WERI-Rb-1 (cell line): ENCODE results near the gene BACE2.
"Not testable (repeated sequence)": the region's sequence is repeated elsewhere in the genome, so short reads cannot be mapped to it uniquely, and the experiment has no call there.

Source experiments
- DNase-seq: peaks from one replicate; pipeline ENCODE4 v3.0.0-alpha.2; 2020
- H3K27ac ChIP-seq: fragments of 250-450 bp; sonication (Bioruptor Pico); 2 replicates; pipeline ENCODE4 v1.5.1; 2020; ENCODE audit warnings: mild to moderate bottlenecking, moderate library complexity
- H3K27me3 ChIP-seq: fragments of 250-450 bp; sonication (Bioruptor Pico); 2 replicates; pipeline ENCODE4 v1.5.1; 2021; ENCODE audit warnings: mild to moderate bottlenecking, low read depth, moderate library complexity; ENCODE audit not compliant: insufficient read depth, severe bottlenecking
- H3K36me3 ChIP-seq: fragments of 250-450 bp; sonication (Bioruptor Pico); 2 replicates; pipeline ENCODE4 v1.5.1; 2020; ENCODE audit warnings: mild to moderate bottlenecking, moderate library complexity
- H3K4me3 ChIP-seq: 2 replicates; pipeline ENCODE4 v1.5.1; 2011; ENCODE audit warnings: low read depth, mild to moderate bottlenecking, control low read depth, low read length
- H3K9me3 ChIP-seq: fragments of 250-450 bp; sonication (Bioruptor Pico); 2 replicates; pipeline ENCODE4 v1.5.1; 2021; ENCODE audit warnings: mild to moderate bottlenecking, moderate library complexity; ENCODE audit not compliant: severe bottlenecking
- TF ChIP-seq, protein P1 (sequence below): IDR thresholded peaks from 2 replicates; pipeline ENCODE4 v1.5.1; 2011; ENCODE audit warnings: low read depth, mild to moderate bottlenecking, control low read depth, inconsistent platforms, low read length

BACE2 gene

DNA sequence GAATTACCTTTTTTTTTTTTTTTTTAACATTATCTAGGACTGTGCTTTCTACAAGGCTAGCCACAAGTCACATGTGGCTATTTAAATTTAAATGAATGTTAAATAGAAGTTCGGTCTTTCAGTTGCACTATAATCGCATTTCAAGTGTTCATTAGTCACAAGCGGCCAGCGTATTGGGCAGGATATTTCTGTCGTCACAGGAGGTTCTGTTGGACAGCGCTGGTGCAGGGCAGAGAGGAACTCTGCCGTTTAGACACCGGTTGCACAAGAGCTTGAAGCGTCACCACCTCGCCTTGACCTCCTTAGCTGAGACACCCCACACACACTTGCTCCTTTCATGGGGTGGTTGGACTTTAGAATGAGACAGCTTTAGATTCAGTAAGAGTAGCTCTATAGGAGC, 64.1 kb downstream of the BACE2 start:
- Histone ChIP-seq H3K27me3 (no peaks in the 10 kb centered on the region), H3K36me3 (no peaks in the 10 kb centered on the region), H3K4me3 (no peak overlapping the region), H3K27ac (no peak overlapping the region), H3K9me3 (no peaks in the 10 kb centered on the region)
- TF ChIP-seq, protein P1, sequence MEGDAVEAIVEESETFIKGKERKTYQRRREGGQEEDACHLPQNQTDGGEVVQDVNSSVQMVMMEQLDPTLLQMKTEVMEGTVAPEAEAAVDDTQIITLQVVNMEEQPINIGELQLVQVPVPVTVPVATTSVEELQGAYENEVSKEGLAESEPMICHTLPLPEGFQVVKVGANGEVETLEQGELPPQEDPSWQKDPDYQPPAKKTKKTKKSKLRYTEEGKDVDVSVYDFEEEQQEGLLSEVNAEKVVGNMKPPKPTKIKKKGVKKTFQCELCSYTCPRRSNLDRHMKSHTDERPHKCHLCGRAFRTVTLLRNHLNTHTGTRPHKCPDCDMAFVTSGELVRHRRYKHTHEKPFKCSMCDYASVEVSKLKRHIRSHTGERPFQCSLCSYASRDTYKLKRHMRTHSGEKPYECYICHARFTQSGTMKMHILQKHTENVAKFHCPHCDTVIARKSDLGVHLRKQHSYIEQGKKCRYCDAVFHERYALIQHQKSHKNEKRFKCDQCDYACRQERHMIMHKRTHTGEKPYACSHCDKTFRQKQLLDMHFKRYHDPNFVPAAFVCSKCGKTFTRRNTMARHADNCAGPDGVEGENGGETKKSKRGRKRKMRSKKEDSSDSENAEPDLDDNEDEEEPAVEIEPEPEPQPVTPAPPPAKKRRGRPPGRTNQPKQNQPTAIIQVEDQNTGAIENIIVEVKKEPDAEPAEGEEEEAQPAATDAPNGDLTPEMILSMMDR = no peak
- no peak for DNase-seq

DNA sequence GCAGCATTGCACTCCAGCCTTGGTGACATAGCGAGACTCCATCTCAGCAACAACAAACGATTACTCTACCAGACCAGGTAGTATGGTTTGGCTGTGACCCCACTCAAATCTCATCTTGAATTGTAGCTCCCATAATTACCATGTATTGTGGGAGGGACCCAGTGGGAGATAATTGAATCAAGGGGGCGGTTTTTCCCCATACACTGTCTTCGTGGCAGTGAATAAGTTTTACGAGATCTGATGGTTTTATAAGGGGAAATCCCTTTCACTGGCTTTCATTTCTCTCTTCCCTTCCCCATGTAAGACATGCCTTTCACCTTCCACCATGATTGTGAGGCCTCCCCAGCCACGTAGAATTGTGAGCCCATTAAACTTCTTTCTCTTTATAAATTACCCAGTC, 66.0 kb downstream of the BACE2 start:
- DNase-seq = no peak
- TF ChIP-seq, protein P1 = no peak
- Histone ChIP-seq H3K27ac (no peak overlapping the region), H3K9me3 (peaks cover 3% of the 10 kb centered on the region), H3K27me3 (no peaks in the 10 kb centered on the region), H3K36me3 (no peaks in the 10 kb centered on the region), H3K4me3 (no peak overlapping the region)

DNA sequence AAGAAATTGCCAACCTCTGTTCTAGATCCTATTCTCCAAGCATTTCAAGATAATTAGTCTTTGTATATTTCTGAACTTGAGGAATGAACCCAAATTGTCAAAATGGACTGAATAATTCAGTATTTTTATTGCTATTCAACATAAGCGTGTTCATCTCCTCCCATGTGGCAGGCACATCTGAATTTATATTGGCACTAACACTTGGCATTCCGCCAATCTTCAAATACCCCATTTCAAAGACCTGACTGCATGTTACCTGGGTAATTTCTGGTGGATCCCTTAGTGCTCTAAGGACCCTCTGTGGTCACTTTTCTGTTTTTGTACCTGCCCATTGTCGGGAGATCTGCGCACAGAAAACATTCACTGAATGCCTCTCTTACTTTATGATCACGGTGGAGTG, 66.6 kb downstream of the BACE2 start:
- TF ChIP-seq, protein P1 = no peak
- no peaks in the 10 kb centered on the region for H3K27me3 ChIP-seq
- H3K36me3 ChIP-seq = no peaks in the 10 kb centered on the region
- no peak overlapping the region for H3K4me3 ChIP-seq
- DNase-seq = no peak
- peaks cover 3% of the 10 kb centered on the region for H3K9me3 ChIP-seq
- H3K27ac ChIP-seq = no peak overlapping the region

DNA sequence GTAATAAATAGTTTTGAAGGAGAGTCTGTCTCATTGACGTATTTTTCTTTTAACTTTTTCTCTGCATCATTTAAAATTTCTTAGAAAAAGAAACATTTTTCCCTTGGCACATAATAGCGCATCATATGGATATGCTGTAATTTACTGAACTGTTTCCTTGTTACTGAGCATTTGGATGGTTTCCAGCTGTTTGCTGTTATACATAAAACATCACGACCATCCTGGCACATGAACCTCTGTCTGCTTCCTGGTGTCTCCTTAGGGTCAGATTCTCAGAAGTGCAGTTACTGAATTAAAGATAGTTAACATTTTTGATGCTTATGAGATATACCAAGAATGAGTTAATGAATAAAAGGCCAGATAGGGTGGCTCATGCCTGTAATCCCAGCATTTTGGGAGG, 67.2 kb downstream of the BACE2 start:
- Histone ChIP-seq H3K4me3 (no peak overlapping the region), H3K36me3 (no peaks in the 10 kb centered on the region), H3K9me3 (peaks cover 3% of the 10 kb centered on the region), H3K27ac (no peak overlapping the region), H3K27me3 (no peaks in the 10 kb centered on the region)
- TF ChIP-seq, protein P1 = no peak
- DNase-seq = no peak

DNA sequence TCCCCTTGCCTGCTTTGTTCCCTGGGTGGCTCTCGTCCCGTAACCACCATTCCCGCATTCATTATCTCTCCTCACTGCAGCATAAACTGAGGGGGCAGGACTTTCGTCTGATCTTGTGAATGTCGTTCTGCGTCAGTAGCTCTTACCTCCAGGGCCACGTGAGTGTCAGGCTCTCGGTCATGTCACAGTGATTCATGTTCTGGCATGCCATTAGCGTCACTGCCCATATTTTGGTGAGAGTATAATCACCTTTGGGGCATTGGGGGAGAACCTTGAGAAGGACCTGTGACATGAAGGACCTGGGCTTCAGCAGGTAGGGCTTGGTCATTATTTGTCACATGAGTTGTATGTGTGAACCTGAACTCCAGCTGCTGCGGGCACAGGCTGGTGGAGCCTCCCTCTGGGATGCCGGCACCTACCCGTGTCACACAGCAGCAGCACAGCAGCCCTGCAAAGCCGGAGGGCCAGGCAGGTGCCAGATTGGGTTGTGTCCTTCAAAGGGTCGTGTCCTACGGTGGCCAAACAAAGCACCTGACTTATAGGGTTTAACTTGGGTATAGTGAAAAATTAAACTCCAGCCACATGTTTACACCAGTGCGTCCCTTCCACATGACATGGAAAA, 68.5 kb downstream of the BACE2 start:
- no peak for DNase-seq
- Histone ChIP-seq H3K36me3 (no peaks in the 10 kb centered on the region), H3K4me3 (no peak overlapping the region), H3K27ac (no peak overlapping the region), H3K27me3 (no peaks in the 10 kb centered on the region), H3K9me3 (peaks cover 3% of the 10 kb centered on the region)
- TF ChIP-seq, protein P1 = no peak

DNA sequence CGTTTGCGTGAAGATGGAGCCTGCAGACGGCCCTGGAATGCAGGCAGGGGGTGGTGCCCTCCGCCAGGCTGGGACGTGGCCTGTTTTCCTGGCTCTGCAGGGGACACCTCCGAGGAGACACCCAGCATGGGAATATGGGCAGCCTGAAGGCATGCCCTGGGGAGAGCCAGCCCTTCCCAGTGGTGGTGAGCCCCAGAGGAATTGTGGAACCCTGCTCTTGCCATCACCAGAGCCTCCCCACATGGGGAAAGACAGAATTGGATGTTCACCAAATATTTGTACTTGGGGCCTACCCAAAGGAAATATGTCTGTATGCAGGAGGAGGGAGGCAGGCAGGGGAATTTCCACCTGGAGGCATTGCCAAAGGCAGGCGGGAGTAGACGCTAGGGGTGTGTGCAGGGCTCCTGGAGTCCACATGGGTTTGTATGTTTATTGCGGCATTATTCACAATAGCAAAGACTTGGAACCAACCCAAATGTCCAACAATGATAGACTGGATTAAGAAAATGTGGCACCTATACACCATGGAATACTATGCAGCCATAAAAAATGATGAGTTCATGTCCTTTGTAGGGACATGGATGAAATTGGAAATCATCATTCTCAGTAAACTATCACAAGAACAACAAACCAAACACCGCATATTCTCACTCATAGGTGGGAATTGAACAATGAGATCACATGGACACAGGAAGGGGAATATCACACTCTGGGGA, 70.3 kb downstream of the BACE2 start:
- H3K36me3 ChIP-seq, DNase-seq, H3K27ac ChIP-seq, H3K27me3 ChIP-seq, H3K4me3 ChIP-seq, H3K9me3 ChIP-seq: not testable (repeated sequence)
